DOHH2 (cell line): Measurements from ENCODE around the gene IRS1.
A peak's percentile ranks its signal among the peaks of the same experiment; 100 is the strongest.

Experiments
- H3F3A ChIP-seq: fragments of 200-600 bp; sonication (generic), shearing (Covaris generic); 2 replicates; pipeline ENCODE4 v1.6.0; 2016; ENCODE audit warnings: antibody characterized with exemption, mild to moderate bottlenecking; ENCODE audit not compliant: control insufficient read depth, insufficient read depth
- H3K27ac ChIP-seq: fragments of 200-600 bp; sonication (generic); 2 replicates; pipeline ENCODE4 v1.5.1; 2014; ENCODE audit warnings: low read depth, mild to moderate bottlenecking, low read length, moderate library complexity
- H3K27me3 ChIP-seq: fragments of 200-600 bp; sonication (generic); 2 replicates; pipeline ENCODE4 v1.6.1; 2014; ENCODE audit warnings: mild to moderate bottlenecking, low read length, mixed read lengths; ENCODE audit not compliant: control insufficient read depth
- H3K36me3 ChIP-seq: fragments of 200-600 bp; sonication (generic); 2 replicates; pipeline ENCODE4 v1.6.1; 2014; ENCODE audit warnings: mild to moderate bottlenecking, low read length, moderate library complexity, mixed read lengths; ENCODE audit not compliant: control insufficient read depth
- H3K4me1 ChIP-seq: fragments of 200-600 bp; sonication (generic); 2 replicates; pipeline ENCODE4 v1.6.1; 2014; ENCODE audit warnings: mild to moderate bottlenecking, low read length, mixed read lengths; ENCODE audit not compliant: control insufficient read depth
- H3K4me2 ChIP-seq: fragments of 200-600 bp; sonication (generic); 2 replicates; pipeline ENCODE4 v1.6.0; 2014; ENCODE audit warnings: mild to moderate bottlenecking, low read length, moderate library complexity
- H3K4me3 ChIP-seq: fragments of 200-600 bp; sonication (generic); 2 replicates; pipeline ENCODE4 v1.5.1; 2014; ENCODE audit warnings: mild to moderate bottlenecking, low read length, mixed read lengths
- H3K79me2 ChIP-seq: fragments of 200-600 bp; sonication (generic); 2 replicates; pipeline ENCODE4 v1.6.1; 2014; ENCODE audit warnings: mild to moderate bottlenecking, low read length, mixed read lengths; ENCODE audit not compliant: control insufficient read depth
- H3K9me2 ChIP-seq: fragments of 200-600 bp; sonication (generic); replicated peaks from 2 replicates; pipeline ENCODE4 v1.6.1; 2014; ENCODE audit warnings: mild to moderate bottlenecking, low read length, mixed read lengths; ENCODE audit not compliant: control insufficient read depth
- H3K9me3 ChIP-seq: fragments of 200-600 bp; sonication (generic); 2 replicates; pipeline ENCODE4 v1.6.1; 2014; ENCODE audit warnings: antibody characterized with exemption, low read length, mixed read lengths; ENCODE audit not compliant: control insufficient read depth, insufficient read depth
- H4K20me1 ChIP-seq: fragments of 200-600 bp; sonication (generic); 2 replicates; pipeline ENCODE4 v1.6.0; 2014; ENCODE audit warnings: low read depth, mild to moderate bottlenecking, antibody characterized with exemption, low read length, moderate library complexity; ENCODE audit not compliant: control insufficient read depth, insufficient read depth
- CTCF ChIP-seq: fragments of 200-600 bp; sonication (generic); IDR thresholded peaks from one replicate; pipeline ENCODE4 v1.5.1; 2014; ENCODE audit warnings: antibody characterized with exemption, mild to moderate bottlenecking, low read depth, low read length; ENCODE audit not compliant: poor library complexity, severe bottlenecking
- EZH2phosphoT487 ChIP-seq: fragments of 200-600 bp; sonication (generic); IDR thresholded peaks from 2 replicates; pipeline ENCODE4 v1.6.1; 2017; ENCODE audit warnings: borderline replicate concordance, mild to moderate bottlenecking, antibody characterized with exemption, low read length, moderate library complexity, mixed read lengths

Gene IRS1

GRCh38 chr2:226797989-226798421 is 1.6 kb downstream of the IRS1 start:
- TF ChIP-seq CTCF (no peak), EZH2phosphoT487 (no peak)
- Histone ChIP-seq H4K20me1 (0 out of 2 replicates have a peak, but pooled peaks cover 4% of the 10 kb centered on the region), H3K79me2 (peaks cover 65% of the 10 kb centered on the region), H3K4me2 (peak overlapping the region; percentile 92), H3K27me3 (no peaks in the 10 kb centered on the region), H3K9me2 (no peaks in the 10 kb centered on the region), H3K4me1 (peaks cover 68% of the 10 kb centered on the region), H3K4me3 (peak overlapping the region; percentile 92), H3K9me3 (no peaks in the 10 kb centered on the region), H3F3A (peaks cover 15% of the 10 kb centered on the region), H3K36me3 (peaks cover 51% of the 10 kb centered on the region), H3K27ac (no peak overlapping the region)

- H3K36me3 ChIP-seq: peaks cover 51% of the 10 kb centered on the region
- H3K9me2 ChIP-seq: no peaks in the 10 kb centered on the region
- H3K9me3 ChIP-seq: no peaks in the 10 kb centered on the region
- H3K4me2 ChIP-seq: peak overlapping the region; percentile 92
- H4K20me1 ChIP-seq: 0 out of 2 replicates have a peak, but pooled peaks cover 4% of the 10 kb centered on the region
- H3F3A ChIP-seq: peaks cover 19% of the 10 kb centered on the region
- peaks cover 70% of the 10 kb centered on the region for H3K79me2 ChIP-seq
- TF ChIP-seq EZH2phosphoT487: no peak
- TF ChIP-seq CTCF: no peak
- H3K4me3 ChIP-seq: peak overlapping the region; percentile 92
- no peak overlapping the region for H3K27ac ChIP-seq
- peaks cover 70% of the 10 kb centered on the region for H3K4me1 ChIP-seq
- H3K27me3 ChIP-seq: no peaks in the 10 kb centered on the region
Observed at GRCh38 chr2:226797289-226797988, 2.2 kb downstream of the IRS1 start.

- no peak overlapping the region for H3K27ac ChIP-seq
- no peaks in the 10 kb centered on the region for H3K27me3 ChIP-seq
Observed at GRCh38 chr2:226796840-226797288, 2.8 kb downstream of the IRS1 start.

More at GRCh38 chr2:226796840-226797288, 2.8 kb downstream of the IRS1 start:
- peaks cover 76% of the 10 kb centered on the region for H3K79me2 ChIP-seq
- no peak overlapping the region for H3K4me3 ChIP-seq
- no peaks in the 10 kb centered on the region for H3K9me2 ChIP-seq
- peaks cover 17% of the 10 kb centered on the region; the same call in 1 of the 2 replicates for H3F3A ChIP-seq
- H3K9me3 ChIP-seq: no peaks in the 10 kb centered on the region
- 0 out of 2 replicates have a peak, but pooled peaks cover 4% of the 10 kb centered on the region for H4K20me1 ChIP-seq
- TF ChIP-seq EZH2phosphoT487 (no peak), CTCF (peak; percentile 58)
- H3K36me3 ChIP-seq: peaks cover 51% of the 10 kb centered on the region
- H3K4me1 ChIP-seq: peaks cover 69% of the 10 kb centered on the region
- H3K4me2 ChIP-seq: peak overlapping the region; percentile 92; the same call in 1 of the 2 replicates
